GM21576 (cell line): ENCODE results near the gene KRTAP2-1.
"Not testable (repeated sequence)": the region's sequence is repeated elsewhere in the genome, so short reads cannot be mapped to it uniquely, and the experiment has no call there.

Experiments used
- ATAC-seq: cut with Tn5 transposase; IDR thresholded peaks from one replicate; pipeline ENCODE4 v1.9.1; 2021; ENCODE audit warnings: mild to moderate bottlenecking, moderate library complexity; ENCODE audit not compliant: unreplicated experiment

Gene KRTAP2-1

DNA sequence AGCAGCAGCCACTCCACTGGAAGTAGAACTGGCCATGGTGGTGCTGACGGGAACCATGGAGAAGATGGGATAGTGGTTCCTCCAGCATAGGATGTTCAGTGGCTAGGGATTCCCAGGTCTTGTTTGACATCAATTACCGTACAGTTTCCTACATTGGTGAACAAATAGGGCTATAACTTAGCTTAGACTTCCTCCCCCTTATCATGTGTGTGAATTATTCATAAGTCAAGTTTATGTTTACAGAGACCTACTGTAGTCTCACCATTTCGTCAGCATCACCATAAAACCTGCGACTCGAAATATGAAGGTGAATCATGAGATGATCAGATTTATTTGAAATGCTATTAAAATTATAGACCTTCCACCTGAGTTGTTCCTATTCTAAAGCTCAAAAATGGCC lies 11.6 kb upstream of the KRTAP2-1 start:
- ATAC-seq, result no peak

- ATAC-seq, result no peak
These were observed 10.4 kb upstream of the KRTAP2-1 start for GRCh38 chr17:41057547-41057946.

DNA sequence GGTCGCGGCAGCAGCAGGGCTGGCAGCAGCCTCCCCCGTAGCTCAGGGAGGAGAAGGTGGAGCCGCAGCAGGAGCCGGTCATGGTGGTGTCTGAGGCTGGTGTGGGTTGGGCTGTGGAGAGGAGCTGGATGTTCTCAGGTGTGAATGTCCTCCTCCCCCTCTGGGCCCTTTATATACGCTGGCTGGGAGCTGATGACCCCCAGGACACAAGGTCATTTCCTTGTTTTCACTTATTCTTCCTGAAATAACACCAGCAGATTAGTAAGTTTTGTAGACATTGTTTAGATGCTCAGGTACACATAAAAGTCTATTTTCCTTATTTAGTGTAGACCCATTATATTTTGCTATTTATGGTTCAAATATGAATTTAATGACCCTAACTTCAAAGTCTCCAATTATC lies 8.0 kb upstream of the KRTAP2-1 start, which contains the start of gene KRTAP2-2:
KRTAP2-2 (minus strand) TSS at position 101 of the 400 bp plus-strand sequence; CDS start at position 82, 19 bp downstream.
- ATAC-seq, result not testable (repeated sequence)

GRCh38 chr17:41054556-41054955 lies 7.4 kb upstream of the KRTAP2-1 start:
- not testable (repeated sequence) for ATAC-seq

GRCh38 chr17:41054025-41054424 lies 6.9 kb upstream of the KRTAP2-1 start:
- no peak for ATAC-seq

GRCh38 chr17:41052566-41052965 lies 5.5 kb upstream of the KRTAP2-1 start:
- no peak for ATAC-seq

GRCh38 chr17:41049110-41049509 lies 2.0 kb upstream of the KRTAP2-1 start:
- ATAC-seq, result no peak

GRCh38 chr17:41048441-41048840 lies 1.3 kb upstream of the KRTAP2-1 start:
- no peak for ATAC-seq

- no peak for ATAC-seq
These were observed 4.2 kb downstream of the KRTAP2-1 start for GRCh38 chr17:41042953-41043352.

GRCh38 chr17:41040783-41041571 lies 6.1 kb downstream of the KRTAP2-1 start, which contains the start of gene KRTAP1-1:
Gene KRTAP1-1, minus strand, starts transcription at chr17:41041450. Its CDS starts 53 bp downstream, at chr17:41041397.
- not testable (repeated sequence) for ATAC-seq

- ATAC-seq, result no peak
These were observed 9.2 kb downstream of the KRTAP2-1 start for GRCh38 chr17:41037853-41038350.

DNA sequence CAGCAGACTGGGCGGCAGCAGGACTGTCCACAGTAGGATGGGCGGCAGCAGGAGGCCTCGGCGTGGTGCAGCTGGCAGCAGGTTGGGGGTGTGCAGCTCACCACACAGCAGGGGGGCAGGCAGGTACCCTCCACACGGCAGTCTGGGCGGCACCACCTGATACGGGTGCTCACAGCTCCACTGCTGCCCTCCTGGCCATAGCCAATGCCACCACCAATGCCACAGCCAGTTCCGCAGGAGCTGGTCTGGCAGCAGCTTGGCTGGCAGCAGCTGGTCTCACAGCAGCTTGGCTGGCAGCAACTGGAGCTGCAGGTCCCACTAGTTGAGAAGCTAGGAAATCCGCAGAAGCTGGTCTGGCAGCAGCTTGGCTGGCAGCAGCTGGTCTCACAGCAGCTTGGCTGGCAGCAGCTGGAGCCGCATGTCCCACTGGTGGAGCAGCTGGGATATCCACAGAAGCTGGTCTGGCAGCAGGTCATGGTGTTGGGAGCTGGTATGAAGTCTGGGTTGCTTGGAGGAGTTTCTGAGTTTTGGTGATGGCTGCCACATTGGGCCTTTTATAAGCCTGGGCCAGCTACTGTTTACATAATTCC lies 12.7 kb downstream of the KRTAP2-1 start, which contains the start of gene KRTAP1-3:
KRTAP1-3 (minus strand) TSS at position 529 of the 590 bp plus-strand sequence; CDS start at position 476, 53 bp downstream.
- ATAC-seq, result not testable (repeated sequence)

DNA sequence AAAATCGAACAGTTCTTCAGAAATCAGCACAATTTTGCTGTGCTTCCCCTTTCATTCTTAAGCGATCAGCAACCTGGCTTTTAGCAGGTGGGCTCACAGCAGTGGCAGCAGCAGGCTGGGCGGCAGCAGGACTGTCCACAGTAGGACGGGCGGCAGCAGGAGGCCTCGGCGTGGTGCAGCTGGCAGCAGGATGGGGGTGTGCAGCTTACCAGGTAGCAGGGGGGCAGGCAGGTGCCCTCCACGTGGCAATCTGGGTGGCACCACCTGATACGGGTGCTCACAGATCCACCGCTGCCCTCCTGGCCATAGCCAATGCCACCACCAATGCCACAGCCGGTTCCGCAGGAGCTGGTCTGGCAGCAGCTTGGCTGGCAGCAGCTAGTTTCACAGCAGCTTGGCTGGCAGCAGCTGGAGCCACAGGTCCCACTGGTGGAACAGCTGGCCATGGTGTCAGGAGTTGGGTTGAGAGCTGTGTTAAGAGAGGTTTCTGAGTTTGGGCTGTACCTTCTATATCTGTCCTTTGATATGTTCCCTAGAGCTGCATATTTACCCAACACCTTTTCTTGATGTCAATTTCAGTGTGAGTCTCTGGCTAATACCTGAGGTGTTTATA lies 17.4 kb downstream of the KRTAP2-1 start, which contains the start of gene KRTAP1-4:
KRTAP1-4 (minus strand) TSS at position 563 of the 613 bp plus-strand sequence; CDS start at position 446, 117 bp downstream.
- no peak for ATAC-seq

- ATAC-seq, result no peak
These were observed 20.2 kb downstream of the KRTAP2-1 start, which contains the start of gene KRTAP1-5 for GRCh38 chr17:41026715-41027471. Gene KRTAP1-5, minus strand, starts transcription at chr17:41027208. Its CDS starts 53 bp downstream, at chr17:41027155.

- ATAC-seq, result no peak
These were observed 22.4 kb downstream of the KRTAP2-1 start for GRCh38 chr17:41024697-41025096.

DNA sequence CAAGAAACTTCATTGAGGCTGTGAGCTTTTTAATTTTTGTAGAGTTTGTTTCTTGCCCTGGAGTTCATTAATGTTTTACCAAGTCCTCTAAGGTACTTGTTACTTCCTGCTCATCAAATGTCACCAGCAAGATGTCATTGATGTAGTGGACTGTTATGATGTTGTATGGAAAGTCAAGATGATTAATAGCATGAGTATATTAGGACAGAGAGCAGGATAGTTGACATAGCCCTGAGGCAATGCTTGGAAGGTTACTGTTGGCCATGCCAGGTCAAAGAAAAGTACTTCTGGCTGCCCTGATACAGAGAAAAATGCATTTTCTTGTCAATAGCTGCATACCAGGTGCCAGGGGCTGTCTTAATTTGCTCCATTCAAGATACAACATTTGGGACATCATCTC lies 26.8 kb downstream of the KRTAP2-1 start:
- ATAC-seq, result no peak

DNA sequence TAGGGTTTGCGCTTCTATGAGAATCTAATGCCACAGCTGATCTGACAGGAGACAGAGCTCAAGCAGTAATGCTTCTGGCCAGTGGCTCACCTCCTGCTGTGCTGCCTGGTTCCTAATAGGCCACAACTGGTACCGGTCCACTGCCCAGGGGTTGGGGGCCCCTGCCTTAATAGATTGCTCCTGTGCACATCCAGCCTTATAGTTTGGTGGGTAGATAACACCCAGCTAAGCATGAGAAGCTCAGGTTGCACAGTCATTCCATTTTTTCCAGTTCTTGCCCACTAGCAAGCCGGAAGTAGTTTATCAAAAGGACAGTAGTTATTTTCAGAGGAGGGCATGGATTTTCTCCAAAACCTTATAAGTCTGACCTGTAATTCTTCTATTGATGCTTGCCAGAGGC lies 27.7 kb downstream of the KRTAP2-1 start:
- no peak for ATAC-seq

GRCh38 chr17:41018541-41018940 lies 28.6 kb downstream of the KRTAP2-1 start:
- no peak for ATAC-seq

- no peak for ATAC-seq
These were observed 30.4 kb downstream of the KRTAP2-1 start for GRCh38 chr17:41016578-41017215.

- no peak for ATAC-seq
These were observed 31.7 kb downstream of the KRTAP2-1 start for GRCh38 chr17:41015454-41015853.
